Activated CD4-positive, alpha-beta T cell treated with anti-CD3 and anti-CD28 coated beads, Interleukin-2, amount 10 ng/mL, durations not matched to agents 7 days and 5 days (primary cell): ENCODE data around the gene LRRC3C. TPM values are rescaled to one million over a fixed set of nuclear protein-coding genes. Genes with fewer than 3 reads are reported as not detected.
A peak's percentile ranks its signal among the peaks of the same experiment; 100 is the strongest.
"Not testable (repeated sequence)": the region's sequence is repeated elsewhere in the genome, so short reads cannot be mapped to it uniquely, and the experiment has no call there.

ENCODE experiments used
- CTCF ChIA-PET: fragments of 350-600 bp; sonication (Branson Sonifier 250); formaldehyde crosslinking; loops from one replicate; lab custom pipeline; 2021; ENCODE audit warnings: antibody characterized with exemption; lab: Charles Lee
- POLR2A ChIA-PET: fragments of 350-600 bp; sonication (Branson Sonifier 250); formaldehyde crosslinking; loops from one replicate; lab custom pipeline; 2021; ENCODE audit warnings: antibody characterized with exemption; lab: Charles Lee
- DNase-seq: peaks from one replicate; pipeline ENCODE4 v3.0.0-alpha.2; 2020
- H3K27ac Mint-ChIP-seq: one replicate; pipeline ENCODE4 v1.8.0; 2021; ENCODE audit warnings: mild to moderate bottlenecking, moderate library complexity, mixed read lengths
- H3K27me3 Mint-ChIP-seq: one replicate; pipeline ENCODE4 v1.8.0; 2021; ENCODE audit warnings: mixed read lengths
- H3K36me3 Mint-ChIP-seq: one replicate; pipeline ENCODE4 v1.8.0; 2021; ENCODE audit warnings: low read depth, mixed read lengths
- H3K4me1 Mint-ChIP-seq: one replicate; pipeline ENCODE4 v1.8.0; 2021; ENCODE audit warnings: mixed read lengths
- H3K4me3 Mint-ChIP-seq: one replicate; pipeline ENCODE4 v1.8.0; 2021; ENCODE audit warnings: mild to moderate bottlenecking, moderate library complexity, mixed read lengths
- H3K9me3 Mint-ChIP-seq: one replicate; pipeline ENCODE4 v1.8.0; 2021; ENCODE audit warnings: mixed read lengths
- total RNA-seq, 2 experiments: library from RNA; stranded (reverse); gene quantifications; one replicate each; pipeline ENCODE4 v1.2.3, GENCODE V29; 2021

LRRC3C gene, protein sequence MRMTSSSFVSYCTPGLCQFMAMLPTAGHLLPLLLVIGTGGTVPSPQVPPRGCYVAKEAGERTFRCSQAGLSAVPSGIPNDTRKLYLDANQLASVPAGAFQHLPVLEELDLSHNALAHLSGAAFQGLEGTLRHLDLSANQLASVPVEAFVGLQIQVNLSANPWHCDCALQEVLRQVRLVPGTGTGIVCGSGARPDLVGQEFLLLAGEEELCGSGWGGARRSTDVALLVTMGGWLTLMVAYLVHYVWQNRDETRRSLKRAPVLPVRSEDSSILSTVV
- total RNA-seq = not detected

DNA sequence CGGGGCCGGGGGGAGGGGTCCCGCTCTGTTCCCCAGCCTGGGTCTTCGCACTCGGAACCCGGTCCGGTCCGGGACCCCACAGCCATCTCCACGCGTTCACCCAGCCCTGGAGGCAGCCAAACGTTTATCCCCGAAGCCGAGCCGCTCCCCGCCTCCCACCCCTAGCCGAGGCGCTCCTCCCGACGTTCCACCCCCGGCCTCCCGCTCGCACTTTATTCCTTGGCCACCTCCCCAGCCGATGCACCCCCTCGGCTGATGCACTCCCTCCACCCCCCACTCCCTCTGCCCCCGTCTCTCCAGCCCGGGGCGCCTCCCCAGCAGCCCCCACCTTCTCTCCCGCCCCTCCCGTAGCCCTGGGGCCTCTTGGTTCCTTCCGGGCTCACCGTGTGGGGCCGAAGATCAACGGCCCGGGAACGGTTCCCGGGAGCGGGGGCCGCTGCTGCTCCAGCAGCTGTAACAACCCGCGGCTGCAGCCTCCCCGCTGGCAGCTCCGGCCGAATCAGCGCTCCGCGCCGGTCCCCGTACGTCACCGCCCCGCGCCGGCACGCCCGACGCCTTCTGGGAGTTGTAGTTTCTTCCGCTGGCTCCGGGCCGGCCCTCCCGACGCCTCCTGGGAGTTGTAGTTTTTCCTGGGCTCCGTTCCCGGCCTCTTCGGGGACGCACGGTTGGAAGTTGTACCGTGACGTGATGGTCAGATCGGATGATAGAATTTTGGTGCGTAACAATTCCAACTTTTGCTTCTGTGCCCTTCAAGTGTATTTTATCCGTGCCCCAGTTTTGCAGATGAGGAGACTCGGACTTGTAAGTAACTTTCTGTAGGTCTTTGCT is at the start of gene LRRC3C, which contains the start of gene ORMDL3:
LRRC3C (plus strand) TSS at position 632 of the 828 bp plus-strand sequence. CDS start 13,792 bp downstream, outside the sequence.
ORMDL3 (minus strand) TSS at position 501 of the 828 bp plus-strand sequence. CDS start 3,398 bp downstream, outside the sequence.
- no peaks in the 10 kb centered on the region for H3K9me3 Mint-ChIP-seq
- H3K4me3 Mint-ChIP-seq = peak within 1 kb of the TSS; percentile 84
- CTCF ChIA-PET = interaction anchor here (1.2 to 1.8 kb wide), 3 partner anchors 11 to 29 kb away, joined by 3 to 5 read pairs (median 4); no protein-coding TSS in a partner anchor
- peaks cover 54% of the 10 kb centered on the region for H3K4me1 Mint-ChIP-seq
- peaks cover 30% of the 10 kb centered on the region for H3K36me3 Mint-ChIP-seq
- no peaks in the 10 kb centered on the region for H3K27me3 Mint-ChIP-seq
- DNase-seq = peak; percentile 92
- POLR2A ChIA-PET = interaction anchor here (0.6 kb wide), 2 partner anchors 173 to 380 kb away, joined by 4 to 7 read pairs; no protein-coding TSS in a partner anchor
- peak within 1 kb of the TSS; percentile 97 for H3K27ac Mint-ChIP-seq

DNA sequence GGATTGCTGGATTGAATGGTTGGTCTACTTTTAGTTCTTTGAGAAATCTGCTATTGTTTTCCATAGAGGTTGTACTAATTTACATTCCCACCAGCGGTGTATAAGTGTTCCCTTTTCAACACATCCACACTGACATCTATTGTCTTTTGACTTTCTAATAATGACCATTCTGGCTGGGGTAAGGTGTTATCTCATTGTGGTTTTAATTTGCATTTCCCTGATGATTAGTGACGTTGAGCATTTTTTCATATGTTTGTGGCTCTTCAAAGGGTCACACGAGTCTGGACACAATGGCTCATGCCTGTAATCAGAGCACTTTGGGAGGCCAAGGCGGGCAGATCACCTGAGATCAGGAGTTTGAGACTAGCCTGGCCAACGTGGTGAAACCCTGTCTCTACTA is 41.4 kb upstream of the LRRC3C start:
- H3K36me3 Mint-ChIP-seq, H3K4me3 Mint-ChIP-seq, H3K4me1 Mint-ChIP-seq, H3K27ac Mint-ChIP-seq, DNase-seq, POLR2A ChIA-PET, H3K9me3 Mint-ChIP-seq: not testable (repeated sequence)
- peaks cover 29% of the 10 kb centered on the region for H3K27me3 Mint-ChIP-seq
- CTCF ChIA-PET = interaction anchor here (1.1 to 1.3 kb wide), 2 partner anchors 10 kb away, joined by 3 read pairs; no protein-coding TSS in a partner anchor

DNA sequence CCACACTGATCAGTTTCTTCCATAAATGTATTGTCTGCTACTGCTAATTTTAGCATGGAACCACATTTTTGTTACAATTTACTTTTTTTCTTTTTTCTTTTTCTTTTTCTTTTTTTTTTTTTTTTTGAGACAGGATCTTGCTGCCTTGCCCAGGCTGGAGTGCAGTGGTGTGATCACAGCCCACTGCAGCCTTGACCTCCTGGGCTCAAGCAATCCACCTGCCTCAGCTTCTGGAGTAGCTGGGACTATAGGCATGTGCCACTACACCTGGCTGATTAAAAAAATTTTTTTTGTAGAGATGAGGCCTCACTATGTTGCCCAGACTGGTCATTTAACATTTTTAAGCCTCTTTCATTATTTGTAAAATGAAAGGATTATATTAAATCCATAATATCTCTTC is 40.5 kb upstream of the LRRC3C start:
- no peaks in the 10 kb centered on the region for H3K36me3 Mint-ChIP-seq
- POLR2A ChIA-PET = no interaction called here
- no peaks in the 10 kb centered on the region for H3K9me3 Mint-ChIP-seq
- CTCF ChIA-PET = no interaction called here
- no peak overlapping the region for H3K27ac Mint-ChIP-seq
- peaks cover 3% of the 10 kb centered on the region for H3K4me1 Mint-ChIP-seq
- peaks cover 30% of the 10 kb centered on the region for H3K27me3 Mint-ChIP-seq
- no peak for DNase-seq
- H3K4me3 Mint-ChIP-seq = no peak overlapping the region

DNA sequence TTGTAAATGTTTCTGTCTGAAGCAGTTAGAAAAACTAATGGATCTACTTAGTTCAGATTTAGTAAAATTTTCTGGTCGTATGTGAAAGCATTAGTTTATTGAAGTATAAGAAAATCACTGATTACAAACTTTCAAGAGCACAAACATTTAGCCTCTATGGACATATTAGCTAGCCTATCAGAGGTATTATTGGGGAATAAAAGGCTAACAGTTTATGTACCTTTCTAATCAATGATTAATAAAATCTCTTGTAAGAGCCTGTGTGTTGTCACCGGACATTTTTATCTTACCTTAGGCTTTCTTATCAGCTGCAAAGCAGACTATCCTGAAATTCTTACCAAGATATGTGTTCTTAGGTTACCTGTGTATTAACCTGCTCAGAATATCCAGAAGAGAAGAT is 38.3 kb upstream of the LRRC3C start:
- DNase-seq = no peak
- Mint-ChIP-seq H3K9me3 (no peaks in the 10 kb centered on the region), H3K4me3 (no peak overlapping the region), H3K27me3 (peaks cover 34% of the 10 kb centered on the region), H3K27ac (no peak overlapping the region), H3K36me3 (no peaks in the 10 kb centered on the region), H3K4me1 (peaks cover 1% of the 10 kb centered on the region)
- ChIA-PET CTCF (interaction anchor here (0.9 to 1.7 kb wide), 2 partner anchors 14 to 24 kb away, joined by 3 read pairs; no protein-coding TSS in a partner anchor), POLR2A (interaction anchor here (0.6 kb wide), 1 partner anchor 11 kb away, joined by 9 read pairs; no protein-coding TSS in a partner anchor)

DNA sequence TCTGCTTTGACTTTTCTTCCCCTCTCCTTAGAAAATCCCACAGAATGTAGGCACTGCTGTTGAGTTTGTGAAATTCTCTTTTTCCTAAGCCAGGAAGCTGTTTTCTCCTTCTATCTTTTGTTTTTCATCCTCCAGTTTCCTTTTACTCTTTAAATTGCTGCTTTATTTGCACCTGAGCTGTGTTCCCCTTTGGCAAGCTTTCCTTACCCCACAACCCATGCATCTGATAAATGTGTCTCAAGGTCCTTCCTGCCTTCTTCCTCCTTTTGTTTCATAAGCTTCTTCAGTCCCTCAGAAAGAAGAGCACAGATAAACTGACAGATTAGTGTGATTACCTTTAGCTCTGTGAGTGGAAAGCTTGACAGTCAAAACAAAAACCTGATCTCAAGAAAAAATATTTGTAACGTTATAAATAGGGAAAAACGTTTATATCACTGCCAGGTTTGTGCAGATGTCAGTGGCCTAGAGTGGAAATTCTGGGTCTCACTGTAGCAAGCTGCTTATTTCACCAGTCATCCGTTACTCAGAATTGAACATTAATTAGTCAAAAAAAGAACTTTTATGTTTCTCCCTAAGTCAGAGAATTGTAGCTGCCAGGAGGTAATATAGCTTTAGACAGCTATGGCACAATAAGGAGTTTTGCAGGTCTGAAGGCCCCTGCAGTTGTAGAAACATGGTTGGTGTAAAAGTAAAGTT is 32.7 kb upstream of the LRRC3C start:
- ChIA-PET CTCF (interaction anchor here (1.0 to 2.7 kb wide), 4 partner anchors 9 to 64 kb away, joined by 3 to 6 read pairs (median 3); no protein-coding TSS in a partner anchor), POLR2A (no interaction called here)
- no peaks in the 10 kb centered on the region for H3K9me3 Mint-ChIP-seq
- no peak overlapping the region for H3K27ac Mint-ChIP-seq
- peaks cover 3% of the 10 kb centered on the region for H3K36me3 Mint-ChIP-seq
- DNase-seq = no peak
- peaks cover 10% of the 10 kb centered on the region for H3K4me1 Mint-ChIP-seq
- peaks cover 11% of the 10 kb centered on the region for H3K27me3 Mint-ChIP-seq
- H3K4me3 Mint-ChIP-seq = no peak overlapping the region

DNA sequence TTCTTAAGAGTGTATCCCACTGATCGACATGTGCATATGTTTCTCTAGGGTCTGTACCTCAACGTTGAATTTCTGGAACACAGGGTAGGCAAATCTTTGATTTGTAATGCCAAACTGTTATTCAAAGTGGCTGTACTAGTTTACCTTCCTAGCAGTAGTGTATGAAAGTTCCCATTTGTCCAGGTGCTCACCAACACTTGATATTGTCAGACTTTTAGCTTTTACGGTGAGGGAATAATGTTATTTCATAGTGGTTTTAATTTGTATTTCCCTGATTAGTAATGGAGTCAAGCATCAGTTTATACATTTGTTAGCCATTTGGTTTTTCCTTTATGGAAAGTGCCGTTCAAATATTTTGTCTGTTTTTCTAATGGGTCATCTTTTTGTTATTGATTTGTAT is 29.4 kb upstream of the LRRC3C start:
- POLR2A ChIA-PET = no interaction called here

DNA sequence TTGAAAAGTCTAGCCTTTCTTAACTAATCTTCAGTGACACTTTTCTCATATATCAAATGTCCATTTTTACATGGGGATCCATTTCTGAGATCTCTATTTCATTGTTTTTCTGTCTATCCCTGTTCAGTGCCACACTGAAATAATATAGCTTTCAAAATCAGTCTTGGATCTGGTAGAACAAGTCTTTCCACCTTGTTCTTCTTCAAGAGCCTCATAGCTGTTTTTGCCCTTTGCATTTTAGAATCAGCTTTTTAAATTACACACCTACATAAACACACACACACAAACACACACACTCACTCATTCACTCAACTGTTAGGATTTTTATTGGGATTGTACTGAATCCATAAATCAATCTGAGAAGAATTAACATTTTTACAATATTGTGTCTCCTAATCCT is 28.3 kb upstream of the LRRC3C start:
- peaks cover 26% of the 10 kb centered on the region for H3K36me3 Mint-ChIP-seq
- no peak overlapping the region for H3K4me3 Mint-ChIP-seq
- ChIA-PET POLR2A (no interaction called here), CTCF (no interaction called here)
- no peak overlapping the region for H3K27ac Mint-ChIP-seq
- no peaks in the 10 kb centered on the region for H3K9me3 Mint-ChIP-seq
- peaks cover 26% of the 10 kb centered on the region for H3K4me1 Mint-ChIP-seq
- no peaks in the 10 kb centered on the region for H3K27me3 Mint-ChIP-seq
- no peak for DNase-seq

More for the DNA sequence above, 29.4 kb upstream of the LRRC3C start:
- Mint-ChIP-seq H3K27me3 (no peaks in the 10 kb centered on the region), H3K27ac (no peak overlapping the region), H3K36me3 (peaks cover 22% of the 10 kb centered on the region), H3K4me1 (peaks cover 16% of the 10 kb centered on the region), H3K9me3 (no peaks in the 10 kb centered on the region), H3K4me3 (no peak overlapping the region)
- DNase-seq = no peak
- CTCF ChIA-PET = no interaction called here

DNA sequence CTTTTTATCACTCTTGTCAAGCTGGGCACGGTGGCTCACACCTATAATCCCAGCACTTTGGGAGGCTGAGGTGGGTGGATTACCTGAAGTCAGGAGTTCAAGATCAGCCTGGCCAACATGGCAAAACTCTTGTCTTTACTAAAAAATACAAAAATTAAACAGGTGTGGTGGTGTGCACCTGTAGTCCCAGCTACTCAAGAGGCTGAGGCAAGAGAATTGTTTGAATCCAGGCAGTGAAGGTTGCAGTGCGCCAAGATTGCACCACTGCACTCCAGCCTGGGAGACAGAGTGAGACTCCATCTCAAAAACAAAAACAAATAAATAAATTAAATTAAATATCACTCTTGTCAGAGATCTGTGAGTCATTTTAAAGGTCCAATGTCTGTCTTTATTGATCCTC is 25.5 kb upstream of the LRRC3C start:
- H3K9me3 Mint-ChIP-seq, DNase-seq, H3K27me3 Mint-ChIP-seq, CTCF ChIA-PET, H3K27ac Mint-ChIP-seq, H3K4me3 Mint-ChIP-seq: not testable (repeated sequence)
- peaks cover 48% of the 10 kb centered on the region for H3K36me3 Mint-ChIP-seq
- peaks cover 38% of the 10 kb centered on the region for H3K4me1 Mint-ChIP-seq
- POLR2A ChIA-PET = interaction anchor here (0.6 kb wide), 1 partner anchor 94 kb away, joined by 5 read pairs; no protein-coding TSS in a partner anchor

DNA sequence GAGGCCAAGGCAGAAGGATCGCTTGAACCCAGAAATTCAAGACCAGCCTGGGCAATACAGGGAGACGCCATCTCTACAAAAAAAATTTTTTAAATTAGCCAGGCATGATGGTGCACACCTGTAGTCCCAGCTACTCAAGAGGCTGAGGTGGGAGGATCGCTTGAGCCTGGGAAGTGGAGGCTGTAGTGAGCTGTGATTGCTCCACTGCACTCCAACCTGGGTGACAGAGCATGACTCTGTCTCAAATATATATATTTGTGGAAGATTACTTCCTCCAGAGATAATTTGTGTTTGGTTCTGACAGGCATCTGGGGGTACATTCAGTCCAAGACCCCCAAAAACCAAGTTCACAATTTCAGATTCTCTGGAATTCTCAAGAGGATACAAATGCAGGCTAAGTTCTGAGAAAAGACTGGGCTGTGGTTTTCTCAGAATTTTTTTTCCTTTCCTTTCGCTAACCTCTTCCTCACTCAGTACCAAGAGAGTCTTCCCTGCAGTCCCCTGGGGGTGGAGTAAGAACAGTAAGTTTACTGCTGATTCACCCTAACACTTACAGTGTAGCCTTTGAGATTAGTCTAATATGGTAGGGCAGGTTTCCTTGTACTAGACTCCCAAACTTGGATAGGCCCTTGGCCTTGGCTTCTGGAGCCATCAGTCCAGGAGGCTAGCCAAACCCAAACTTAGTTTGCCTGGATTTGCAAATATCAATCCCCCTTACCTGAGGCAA is 24.2 kb upstream of the LRRC3C start:
- H3K4me1 Mint-ChIP-seq = peaks cover 38% of the 10 kb centered on the region
- ChIA-PET POLR2A (no interaction called here), CTCF (no interaction called here)
- DNase-seq = peak; percentile 43
- peaks cover 51% of the 10 kb centered on the region for H3K36me3 Mint-ChIP-seq
- H3K27ac Mint-ChIP-seq = peak overlapping the region; percentile 81
- no peaks in the 10 kb centered on the region for H3K27me3 Mint-ChIP-seq
- peak overlapping the region; percentile 26 for H3K4me3 Mint-ChIP-seq
- no peaks in the 10 kb centered on the region for H3K9me3 Mint-ChIP-seq

DNA sequence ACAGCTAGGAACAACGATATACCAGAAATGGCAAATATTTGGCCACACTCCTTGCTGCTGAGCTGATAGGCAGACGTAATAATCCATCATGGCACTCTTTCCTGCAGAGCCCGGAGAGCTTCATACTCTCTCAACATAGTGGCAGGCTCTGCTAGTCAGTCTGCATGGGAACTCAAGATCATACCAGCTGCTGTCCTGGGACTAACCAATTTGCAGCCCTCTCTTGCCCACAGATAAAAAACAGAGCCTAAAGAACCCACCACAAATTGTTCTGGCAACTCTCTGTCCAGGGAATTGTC is 22.6 kb upstream of the LRRC3C start:
- CTCF ChIA-PET = interaction anchor here (0.9 to 1.2 kb wide), 2 partner anchors 10 to 76 kb away, joined by 3 read pairs; partner anchors contain the start of gene PSMD3
- Mint-ChIP-seq H3K4me1 (peaks cover 38% of the 10 kb centered on the region), H3K27ac (peak overlapping the region; percentile 6), H3K9me3 (no peaks in the 10 kb centered on the region), H3K27me3 (no peaks in the 10 kb centered on the region), H3K36me3 (peaks cover 63% of the 10 kb centered on the region), H3K4me3 (no peak overlapping the region)
- POLR2A ChIA-PET = interaction anchor here (0.8 kb wide), 1 partner anchor 11 kb away, joined by 6 read pairs; no protein-coding TSS in a partner anchor
- no peak for DNase-seq

DNA sequence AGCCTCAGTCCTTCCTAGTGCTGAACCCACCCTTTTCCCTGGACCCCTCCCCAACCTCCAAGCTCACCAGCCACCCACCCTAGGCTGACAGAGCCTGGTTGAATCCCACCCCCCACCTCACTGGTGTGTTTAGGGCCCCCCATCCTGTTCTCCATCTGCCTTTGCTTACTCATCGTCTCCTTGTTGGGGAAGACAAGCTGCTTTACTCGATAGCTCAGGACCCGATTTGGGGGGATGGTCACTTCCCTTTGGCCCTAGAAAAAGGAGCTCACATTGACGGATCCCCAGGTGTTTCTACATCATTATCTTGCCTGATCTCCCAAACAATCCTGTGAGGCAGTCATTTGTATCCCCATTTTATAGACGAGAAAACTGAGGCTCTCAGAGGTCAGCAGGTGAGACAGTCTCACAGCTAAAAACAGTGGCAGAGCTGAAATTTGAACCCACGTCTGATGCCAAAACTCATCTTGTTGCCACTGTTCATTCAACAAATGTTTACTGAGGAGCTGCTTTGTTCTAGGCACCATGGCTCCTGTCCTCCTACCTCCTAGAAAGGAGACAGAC is 18.7 kb upstream of the LRRC3C start:
- ChIA-PET POLR2A (no interaction called here), CTCF (interaction anchor here (0.6 kb wide), 1 partner anchor 1210 kb away, joined by 3 read pairs; no protein-coding TSS in a partner anchor)
- Mint-ChIP-seq H3K36me3 (peaks cover 65% of the 10 kb centered on the region), H3K27me3 (no peaks in the 10 kb centered on the region), H3K27ac (no peak overlapping the region), H3K9me3 (no peaks in the 10 kb centered on the region), H3K4me1 (peaks cover 23% of the 10 kb centered on the region), H3K4me3 (no peak overlapping the region)
- DNase-seq = no peak
